ENCODE data around the gene TRAK2.

GRCh38 chr2:201378496-201379397 lies 72.5 kb downstream of the TRAK2 start:
- TF ChIP-seq, protein P1, sequence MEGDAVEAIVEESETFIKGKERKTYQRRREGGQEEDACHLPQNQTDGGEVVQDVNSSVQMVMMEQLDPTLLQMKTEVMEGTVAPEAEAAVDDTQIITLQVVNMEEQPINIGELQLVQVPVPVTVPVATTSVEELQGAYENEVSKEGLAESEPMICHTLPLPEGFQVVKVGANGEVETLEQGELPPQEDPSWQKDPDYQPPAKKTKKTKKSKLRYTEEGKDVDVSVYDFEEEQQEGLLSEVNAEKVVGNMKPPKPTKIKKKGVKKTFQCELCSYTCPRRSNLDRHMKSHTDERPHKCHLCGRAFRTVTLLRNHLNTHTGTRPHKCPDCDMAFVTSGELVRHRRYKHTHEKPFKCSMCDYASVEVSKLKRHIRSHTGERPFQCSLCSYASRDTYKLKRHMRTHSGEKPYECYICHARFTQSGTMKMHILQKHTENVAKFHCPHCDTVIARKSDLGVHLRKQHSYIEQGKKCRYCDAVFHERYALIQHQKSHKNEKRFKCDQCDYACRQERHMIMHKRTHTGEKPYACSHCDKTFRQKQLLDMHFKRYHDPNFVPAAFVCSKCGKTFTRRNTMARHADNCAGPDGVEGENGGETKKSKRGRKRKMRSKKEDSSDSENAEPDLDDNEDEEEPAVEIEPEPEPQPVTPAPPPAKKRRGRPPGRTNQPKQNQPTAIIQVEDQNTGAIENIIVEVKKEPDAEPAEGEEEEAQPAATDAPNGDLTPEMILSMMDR (IDR thresholded peaks at IDR 0.05; ENCODE audit: poor library complexity, severe bottlenecking): no peak
- TF ChIP-seq EZH2 (IDR thresholded peaks at IDR 0.05; ENCODE audit: borderline replicate concordance, insufficient read depth, low read length, poor library complexity, severe bottlenecking) (no peak), RAD21 (conservative IDR thresholded peaks at IDR 0.05) (no peak), MXI1 (conservative IDR thresholded peaks at IDR 0.05; ENCODE audit: poor library complexity, severe bottlenecking) (no peak), POLR2AphosphoS5 (IDR thresholded peaks at IDR 0.05) (no peak), EP300 (conservative IDR thresholded peaks at IDR 0.05; ENCODE audit: poor library complexity, severe bottlenecking) (no peak)
- TF ChIP-seq, protein P2, sequence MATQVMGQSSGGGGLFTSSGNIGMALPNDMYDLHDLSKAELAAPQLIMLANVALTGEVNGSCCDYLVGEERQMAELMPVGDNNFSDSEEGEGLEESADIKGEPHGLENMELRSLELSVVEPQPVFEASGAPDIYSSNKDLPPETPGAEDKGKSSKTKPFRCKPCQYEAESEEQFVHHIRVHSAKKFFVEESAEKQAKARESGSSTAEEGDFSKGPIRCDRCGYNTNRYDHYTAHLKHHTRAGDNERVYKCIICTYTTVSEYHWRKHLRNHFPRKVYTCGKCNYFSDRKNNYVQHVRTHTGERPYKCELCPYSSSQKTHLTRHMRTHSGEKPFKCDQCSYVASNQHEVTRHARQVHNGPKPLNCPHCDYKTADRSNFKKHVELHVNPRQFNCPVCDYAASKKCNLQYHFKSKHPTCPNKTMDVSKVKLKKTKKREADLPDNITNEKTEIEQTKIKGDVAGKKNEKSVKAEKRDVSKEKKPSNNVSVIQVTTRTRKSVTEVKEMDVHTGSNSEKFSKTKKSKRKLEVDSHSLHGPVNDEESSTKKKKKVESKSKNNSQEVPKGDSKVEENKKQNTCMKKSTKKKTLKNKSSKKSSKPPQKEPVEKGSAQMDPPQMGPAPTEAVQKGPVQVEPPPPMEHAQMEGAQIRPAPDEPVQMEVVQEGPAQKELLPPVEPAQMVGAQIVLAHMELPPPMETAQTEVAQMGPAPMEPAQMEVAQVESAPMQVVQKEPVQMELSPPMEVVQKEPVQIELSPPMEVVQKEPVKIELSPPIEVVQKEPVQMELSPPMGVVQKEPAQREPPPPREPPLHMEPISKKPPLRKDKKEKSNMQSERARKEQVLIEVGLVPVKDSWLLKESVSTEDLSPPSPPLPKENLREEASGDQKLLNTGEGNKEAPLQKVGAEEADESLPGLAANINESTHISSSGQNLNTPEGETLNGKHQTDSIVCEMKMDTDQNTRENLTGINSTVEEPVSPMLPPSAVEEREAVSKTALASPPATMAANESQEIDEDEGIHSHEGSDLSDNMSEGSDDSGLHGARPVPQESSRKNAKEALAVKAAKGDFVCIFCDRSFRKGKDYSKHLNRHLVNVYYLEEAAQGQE (IDR thresholded peaks at IDR 0.05; ENCODE audit: borderline replicate concordance): no peak
